HepG2 (cell line): ENCODE results near the gene PIK3CA. TPM values are rescaled to one million over a fixed set of nuclear protein-coding genes. Genes with fewer than 3 reads are reported as not detected.

Experiments used
- ATAC-seq: fragments of 200-7000 bp; cut with Tn5 transposase; 3 replicates; pipeline ENCODE4 v1.9.1; 2020; ENCODE audit warnings: mild to moderate bottlenecking, moderate library complexity
- BruUV-seq: library from RNA; stranded (reverse); fragments of 400-500 nt; replicated peaks from 2 replicates; lab custom pipeline; 2021; lab: Mats Ljungman, UMichigan
- CTCF ChIA-PET: fragments of 300-600 bp; formaldehyde crosslinking; extraction: SDS; loops from one replicate; lab custom pipeline; 2021; ENCODE audit warnings: low total read pairs, inconsistent platforms, low intra/inter-chr PET ratio; lab: Yijun Ruan, JAX
- POLR2A ChIA-PET: fragments of 350-600 bp; sonication (Branson Sonifier 250); formaldehyde crosslinking; loops from one replicate; lab custom pipeline; 2020; ENCODE audit warnings: antibody characterized with exemption, inconsistent platforms; lab: Yijun Ruan, JAX
- DNase-seq: peaks from one replicate; pipeline ENCODE4 v3.0.0-alpha.2; 2015; ENCODE audit warnings: low spot score
- FAIRE-seq: peaks from 3 replicates; lab custom pipeline; 2011; peaks lifted over from hg19 to GRCh38; lab: Jason Lieb, UNC
- H2AFZ ChIP-seq: one replicate; pipeline ENCODE4 v1.6.1; 2011; ENCODE audit warnings: low read length, inconsistent platforms
- H3K27ac ChIP-seq: fragments of 300-600 bp; 3 replicates; pipeline ENCODE4 v1.8.0; 2011; ENCODE audit warnings: mixed run types, mild to moderate bottlenecking, mixed read lengths, low read length, inconsistent platforms; ENCODE audit not compliant: insufficient read depth; ENCODE audit errors: extremely low read length
- H3K27me3 ChIP-seq, 2 experiments: fragments of 200-600 bp in 1 of 2; 2 replicates in 1 of 2; 3 replicates in 1 of 2; pipeline versions ENCODE4 v1.6.0 to v1.8.0; 2011; ENCODE audit warnings: low read length in 2 of 2, mild to moderate bottlenecking in 2 of 2, moderate library complexity in 2 of 2, inconsistent platforms in 1 of 2; ENCODE audit not compliant: insufficient read depth in 2 of 2, control insufficient read depth in 1 of 2
- H3K36me3 ChIP-seq, 2 experiments: fragments of 200-600 bp in 1 of 2; replicated peaks in 1 of 2; 2 replicates in 1 of 2; 3 replicates in 1 of 2; pipeline versions ENCODE4 v1.5.1 to v1.8.0; 2011; ENCODE audit warnings: low read length in 2 of 2, inconsistent platforms in 1 of 2; ENCODE audit not compliant: insufficient read depth in 2 of 2, control insufficient read depth in 1 of 2
- H3K4me1 ChIP-seq: 2 replicates; pipeline ENCODE4 v1.5.1; 2012; ENCODE audit warnings: low read length, inconsistent platforms; ENCODE audit not compliant: insufficient read depth
- H3K4me2 ChIP-seq: 2 replicates; pipeline ENCODE4 v1.6.0; 2011; ENCODE audit warnings: low read depth, low read length, inconsistent platforms
- H3K4me3 ChIP-seq, 3 experiments: fragments of 200-600 bp in 1 of 3; sonication (generic), shearing (Covaris generic) in 1 of 3; replicated peaks in 1 of 3; 2 replicates each; pipeline ENCODE4 v1.5.1; 2011 to 2016; ENCODE audit warnings: low read length in 3 of 3, inconsistent platforms in 2 of 3, low read depth in 2 of 3, mild to moderate bottlenecking in 2 of 3, control low read depth in 1 of 3, mixed read lengths in 1 of 3; ENCODE audit not compliant: insufficient read depth in 1 of 3
- H3K79me2 ChIP-seq: one replicate; pipeline ENCODE4 v1.6.1; 2011; ENCODE audit warnings: low read length, inconsistent platforms; ENCODE audit not compliant: insufficient read depth
- H3K9ac ChIP-seq: 2 replicates; pipeline ENCODE4 v1.6.0; 2011; ENCODE audit warnings: mild to moderate bottlenecking, low read depth, low read length, inconsistent platforms; ENCODE audit not compliant: insufficient read depth
- H3K9me3 ChIP-seq: 2 replicates; pipeline ENCODE4 v1.5.1; 2012; ENCODE audit warnings: mild to moderate bottlenecking, low read length
- H4K20me1 ChIP-seq: 2 replicates; pipeline ENCODE4 v1.6.0; 2011; ENCODE audit warnings: inconsistent platforms, mild to moderate bottlenecking, low read length, moderate library complexity; ENCODE audit not compliant: insufficient read depth
- AHR ChIP-seq: IDR thresholded peaks from 2 replicates; pipeline ENCODE4 v1.6.1; 2018; ENCODE audit warnings: missing genetic modification reagents, missing compliant biosample characterization
- ELF4 ChIP-seq: sonication (generic); formaldehyde crosslinking; IDR thresholded peaks from 2 replicates; pipeline ENCODE4 v1.5.0; 2020; ENCODE audit warnings: missing genetic modification reagents, mild to moderate bottlenecking, moderate library complexity, borderline replicate concordance
- ESRRA ChIP-seq: sonication (generic); formaldehyde crosslinking; IDR thresholded peaks from 2 replicates; pipeline ENCODE4 v1.5.1; 2020; ENCODE audit warnings: mild to moderate bottlenecking, low read depth, missing genetic modification reagents
- FOXC1 ChIP-seq: sonication (generic); formaldehyde crosslinking; IDR thresholded peaks from 2 replicates; pipeline ENCODE4 v1.8.0; 2022; ENCODE audit warnings: mild to moderate bottlenecking, missing genetic modification reagents, borderline replicate concordance
- FOXM1 ChIP-seq: sonication (generic); formaldehyde crosslinking; IDR thresholded peaks from 2 replicates; pipeline ENCODE4 v1.5.0; 2020; ENCODE audit warnings: missing genetic modification reagents
- HNRNPLL ChIP-seq: fragments of 200-400 bp; formaldehyde crosslinking; IDR thresholded peaks from 2 replicates; pipeline ENCODE4 v1.6.1; 2017; ENCODE audit warnings: mild to moderate bottlenecking, low read depth, low read length; ENCODE audit not compliant: poor library complexity, severe bottlenecking
- HOXA7 ChIP-seq: sonication (generic); formaldehyde crosslinking; IDR thresholded peaks from 2 replicates; pipeline ENCODE4 v1.8.1; 2022; ENCODE audit warnings: mild to moderate bottlenecking, missing genetic modification reagents, moderate library complexity
- KAT8 ChIP-seq: IDR thresholded peaks from 2 replicates; pipeline ENCODE4 v1.6.1; 2016; ENCODE audit warnings: missing genetic modification reagents, missing compliant biosample characterization
- NR1H2 ChIP-seq: sonication (generic); formaldehyde crosslinking; IDR thresholded peaks from 2 replicates; pipeline ENCODE4 v1.8.1; 2022; ENCODE audit warnings: low read depth, missing genetic modification reagents, borderline replicate concordance
- REL ChIP-seq: sonication (generic); formaldehyde crosslinking; conservative IDR thresholded peaks from 2 replicates; pipeline ENCODE4 v1.8.0; 2022; ENCODE audit warnings: mild to moderate bottlenecking, missing genetic modification reagents, moderate library complexity
- RXRA ChIP-seq: sonication (generic); formaldehyde crosslinking; IDR thresholded peaks from 2 replicates; pipeline ENCODE4 v1.5.1; 2020; ENCODE audit warnings: missing genetic modification reagents
- TBX2 ChIP-seq: sonication (generic); formaldehyde crosslinking; IDR thresholded peaks from 2 replicates; pipeline ENCODE4 v1.5.0; 2020; ENCODE audit warnings: missing genetic modification reagents, mild to moderate bottlenecking, borderline replicate concordance
- ZFY ChIP-seq: sonication (generic); formaldehyde crosslinking; IDR thresholded peaks from 2 replicates; pipeline ENCODE4 v1.4.0; 2020; ENCODE audit warnings: missing genetic modification reagents
- ZNF232 ChIP-seq: sonication (generic); formaldehyde crosslinking; IDR thresholded peaks from 2 replicates; pipeline ENCODE4 v1.4.0; 2020; ENCODE audit warnings: missing genetic modification reagents, borderline replicate concordance
- WGBS: methylation state at CpG from one replicate; pipeline ENCODE4 v1.1.6; 2017; ENCODE audit warnings: low lambda C conversion rate; 5-methylcytosine and 5-hydroxymethylcytosine counted together
- in situ Hi-C: cut with HindIII; loops from 2 replicates; pipeline ENCODE4 v1.10.0; 2017; ENCODE audit warnings: low pct_unique_long_range_greater_than_20kb; ENCODE audit not compliant: extremely low pct_ligation_motif_present
- intact Hi-C: fragments of 100-400 bp; cut with micrococcal nuclease; formaldehyde crosslinking; loops from one replicate; pipeline ENCODE4 v1.10.0; 2022; ENCODE audit not compliant: unreplicated experiment
- polyA plus RNA-seq, 8 experiments: library from polyadenylated mRNA; depleted of rRNA in 3 of 8; stranded (reverse) in 7 of 8; unstranded in 1 of 8; fragments of >200 nt; fragmentation: Illumina TruSeq in 4 of 8; extraction: Trizol in 4 of 8; gene quantifications; 2 replicates each; pipeline versions ENCODE4 v1.2.1 to v1.2.3, GENCODE V29; 2011 to 2016; ENCODE audit warnings: low read depth in 4 of 8, missing spikeins in 1 of 8, mixed read lengths in 1 of 8; ENCODE audit not compliant: insufficient read depth in 1 of 8
- total RNA-seq, 5 experiments: library from RNA; depleted of rRNA; stranded (reverse); fragments of >200 nt; fragmentation: Illumina TruSeq; extraction: Trizol; gene quantifications; 2 replicates each; pipeline ENCODE4 v1.2.3, GENCODE V29; 2016; ENCODE audit warnings: low read depth in 1 of 5
- TF ChIP-seq, protein P1 (sequence below): IDR thresholded peaks from 2 replicates; pipeline ENCODE4 v1.6.1; 2016
- TF ChIP-seq, protein P2 (sequence below): sonication (generic); formaldehyde crosslinking; IDR thresholded peaks from 2 replicates; pipeline ENCODE4 v1.4.0; 2020; ENCODE audit warnings: missing genetic modification reagents, mild to moderate bottlenecking, borderline replicate concordance

PIK3CA gene
- total and polyA plus RNA-seq, 2 of the 13 experiments (the other 11 are each of a cell fraction or from before 2014, with no cell fraction given), result 5.7 to 11.4 TPM

DNA sequence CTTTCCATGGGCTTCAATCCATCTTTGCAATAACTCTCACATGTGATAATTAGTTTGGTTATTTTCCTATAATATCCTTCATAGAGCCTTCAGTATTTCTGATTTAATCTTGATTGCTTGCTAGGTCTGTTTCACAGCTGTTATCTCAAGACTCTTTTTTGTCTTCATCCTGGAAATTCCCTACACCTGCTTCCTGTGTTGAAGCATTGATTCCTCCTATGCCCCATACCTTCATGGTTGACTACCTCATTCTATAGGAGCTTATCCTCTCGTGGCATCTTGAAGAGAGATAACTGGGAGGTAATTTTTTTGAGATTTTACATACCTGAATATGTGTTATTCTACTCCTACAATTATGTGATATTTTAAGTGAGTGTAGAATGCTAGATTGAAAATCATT, 26.7 kb downstream of the PIK3CA start:
- H3K9ac ChIP-seq, result no peak overlapping the region
- POLR2A ChIA-PET, result no interaction called here
- ATAC-seq, result no peak
- H3K79me2 ChIP-seq, result peaks cover 6% of the 10 kb centered on the region
- H3K36me3 ChIP-seq, result no peaks in the 10 kb centered on the region
- in situ Hi-C loops (no loop called here), intact Hi-C loops (no loop called here)
- no peak overlapping the region for H2AFZ ChIP-seq
- TF ChIP-seq HOXA7 (CRISPR knock-in tag), result no peak
- no peak for TF ChIP-seq ZNF232
- TF ChIP-seq ESRRA (CRISPR knock-in tag), result no peak
- no peak for TF ChIP-seq AHR (CRISPR knock-in tag)
- no peak for TF ChIP-seq TBX2 (CRISPR knock-in tag)
- no peak for TF ChIP-seq HNRNPLL
- TF ChIP-seq REL (CRISPR knock-in tag), result no peak
- no peak for TF ChIP-seq FOXM1 (CRISPR knock-in tag)
- TF ChIP-seq RXRA, result no peak
- TF ChIP-seq NR1H2 (CRISPR knock-in tag), result no peak
- BruUV-seq, result no TSS peak
- H3K4me2 ChIP-seq, result no peak overlapping the region
- H3K4me1 ChIP-seq, result no peaks in the 10 kb centered on the region
- no peaks in the 10 kb centered on the region for H4K20me1 ChIP-seq
- H3K27ac ChIP-seq, result no peak overlapping the region
- no peak for FAIRE-seq
- WGBS, result 90% methylated on average over 1 of the region's 1 CpG
- no peak for DNase-seq
- no peaks in the 10 kb centered on the region for H3K27me3 ChIP-seq
- no peaks in the 10 kb centered on the region for H3K9me3 ChIP-seq
- CTCF ChIA-PET, result no interaction called here
- no peak overlapping the region for H3K4me3 ChIP-seq

DNA sequence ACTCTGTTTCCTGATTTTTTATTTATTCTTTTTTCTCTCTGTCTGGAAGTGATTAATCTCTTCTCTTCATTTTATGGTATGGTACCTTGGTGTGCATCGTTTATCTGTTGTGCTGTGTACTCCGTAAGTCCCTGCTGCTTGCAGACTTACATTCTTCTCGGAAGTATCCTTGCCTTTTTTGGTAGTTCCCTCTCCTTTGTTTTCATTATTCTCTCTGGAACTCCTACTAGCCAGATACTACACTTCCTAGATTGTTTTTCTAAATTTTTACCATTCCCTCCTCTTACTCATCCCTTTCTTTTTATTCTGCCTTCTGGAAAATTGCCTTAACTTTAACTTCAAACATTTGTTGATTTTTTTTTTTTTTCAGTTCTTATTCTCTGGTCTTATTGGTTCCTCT, 27.2 kb downstream of the PIK3CA start:
- H3K79me2 ChIP-seq, result peaks cover 10% of the 10 kb centered on the region
- TF ChIP-seq FOXM1 (CRISPR knock-in tag), result no peak
- TF ChIP-seq ZFY (CRISPR knock-in tag), result no peak
- no peak for TF ChIP-seq KAT8 (CRISPR knock-in tag)
- TF ChIP-seq NR1H2 (CRISPR knock-in tag), result no peak
- TF ChIP-seq FOXC1 (CRISPR knock-in tag), result no peak
- TF ChIP-seq, protein P1, sequence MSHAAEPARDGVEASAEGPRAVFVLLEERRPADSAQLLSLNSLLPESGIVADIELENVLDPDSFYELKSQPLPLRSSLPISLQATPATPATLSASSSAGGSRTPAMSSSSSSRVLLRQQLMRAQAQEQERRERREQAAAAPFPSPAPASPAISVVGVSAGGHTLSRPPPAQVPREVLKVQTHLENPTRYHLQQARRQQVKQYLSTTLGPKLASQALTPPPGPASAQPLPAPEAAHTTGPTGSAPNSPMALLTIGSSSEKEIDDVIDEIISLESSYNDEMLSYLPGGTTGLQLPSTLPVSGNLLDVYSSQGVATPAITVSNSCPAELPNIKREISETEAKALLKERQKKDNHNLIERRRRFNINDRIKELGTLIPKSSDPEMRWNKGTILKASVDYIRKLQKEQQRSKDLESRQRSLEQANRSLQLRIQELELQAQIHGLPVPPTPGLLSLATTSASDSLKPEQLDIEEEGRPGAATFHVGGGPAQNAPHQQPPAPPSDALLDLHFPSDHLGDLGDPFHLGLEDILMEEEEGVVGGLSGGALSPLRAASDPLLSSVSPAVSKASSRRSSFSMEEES (CRISPR knock-in tag), result no peak
- TF ChIP-seq, protein P2, sequence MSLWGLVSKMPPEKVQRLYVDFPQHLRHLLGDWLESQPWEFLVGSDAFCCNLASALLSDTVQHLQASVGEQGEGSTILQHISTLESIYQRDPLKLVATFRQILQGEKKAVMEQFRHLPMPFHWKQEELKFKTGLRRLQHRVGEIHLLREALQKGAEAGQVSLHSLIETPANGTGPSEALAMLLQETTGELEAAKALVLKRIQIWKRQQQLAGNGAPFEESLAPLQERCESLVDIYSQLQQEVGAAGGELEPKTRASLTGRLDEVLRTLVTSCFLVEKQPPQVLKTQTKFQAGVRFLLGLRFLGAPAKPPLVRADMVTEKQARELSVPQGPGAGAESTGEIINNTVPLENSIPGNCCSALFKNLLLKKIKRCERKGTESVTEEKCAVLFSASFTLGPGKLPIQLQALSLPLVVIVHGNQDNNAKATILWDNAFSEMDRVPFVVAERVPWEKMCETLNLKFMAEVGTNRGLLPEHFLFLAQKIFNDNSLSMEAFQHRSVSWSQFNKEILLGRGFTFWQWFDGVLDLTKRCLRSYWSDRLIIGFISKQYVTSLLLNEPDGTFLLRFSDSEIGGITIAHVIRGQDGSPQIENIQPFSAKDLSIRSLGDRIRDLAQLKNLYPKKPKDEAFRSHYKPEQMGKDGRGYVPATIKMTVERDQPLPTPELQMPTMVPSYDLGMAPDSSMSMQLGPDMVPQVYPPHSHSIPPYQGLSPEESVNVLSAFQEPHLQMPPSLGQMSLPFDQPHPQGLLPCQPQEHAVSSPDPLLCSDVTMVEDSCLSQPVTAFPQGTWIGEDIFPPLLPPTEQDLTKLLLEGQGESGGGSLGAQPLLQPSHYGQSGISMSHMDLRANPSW (CRISPR knock-in tag), result no peak
- TF ChIP-seq ELF4 (CRISPR knock-in tag), result no peak
- H3K4me1 ChIP-seq, result no peaks in the 10 kb centered on the region
- H3K4me2 ChIP-seq, result no peak overlapping the region
- in situ Hi-C loops (no loop called here), intact Hi-C loops (no loop called here)
- 93% methylated on average over 3 of the region's 3 CpGs for WGBS
- 0 out of 2 replicates have a peak, but pooled peaks cover 3% of the 10 kb centered on the region for H4K20me1 ChIP-seq
- BruUV-seq, result no TSS peak
- no peak for DNase-seq
- no peaks in the 10 kb centered on the region for H3K9me3 ChIP-seq
- no peak overlapping the region for H3K4me3 ChIP-seq
- ChIA-PET CTCF (no interaction called here), POLR2A (no interaction called here)
- H3K9ac ChIP-seq, result no peak overlapping the region
- ATAC-seq, result no peak
- no peaks in the 10 kb centered on the region for H3K36me3 ChIP-seq
- no peaks in the 10 kb centered on the region for H3K27me3 ChIP-seq
- FAIRE-seq, result no peak
- H2AFZ ChIP-seq, result no peak overlapping the region
- H3K27ac ChIP-seq, result no peak overlapping the region
